Keratinocyte (primary cell): ENCODE data around the gene INSIG1. TPM values are rescaled to one million over a fixed set of nuclear protein-coding genes. Genes with fewer than 3 reads are reported as not detected.

Experiments
- DNase-seq: peaks from one replicate; pipeline ENCODE4 v3.0.0-alpha.2; 2011; ENCODE audit warnings: low read depth, missing footprints, low spot score
- FAIRE-seq: peaks from 2 replicates; lab custom pipeline; 2011; peaks lifted over from hg19 to GRCh38; lab: Jason Lieb, UNC
- H2AFZ ChIP-seq: 2 replicates; pipeline ENCODE4 v1.6.0; 2012; ENCODE audit warnings: low read length, control low read depth, inconsistent platforms; ENCODE audit not compliant: control insufficient read depth
- H3K27ac ChIP-seq: 2 replicates; pipeline ENCODE4 v1.5.1; 2011; ENCODE audit warnings: low read length; ENCODE audit not compliant: control insufficient read depth, insufficient read depth
- H3K27me3 ChIP-seq: 3 replicates; pipeline ENCODE4 v1.6.0; 2011; ENCODE audit warnings: low read length; ENCODE audit not compliant: control insufficient read depth, insufficient read depth; ENCODE audit errors: extremely low read depth
- H3K36me3 ChIP-seq, 2 experiments: 2 replicates in 1 of 2; 3 replicates in 1 of 2; pipeline ENCODE4 v1.5.1; 2011; ENCODE audit warnings: low read length in 2 of 2, mild to moderate bottlenecking in 1 of 2; ENCODE audit not compliant: control insufficient read depth in 2 of 2, insufficient read depth in 2 of 2; ENCODE audit errors: extremely low read depth in 1 of 2
- H3K4me1 ChIP-seq: 3 replicates; pipeline ENCODE4 v1.5.1; 2011; ENCODE audit warnings: low read length; ENCODE audit not compliant: control insufficient read depth, insufficient read depth; ENCODE audit errors: extremely low read depth
- H3K4me2 ChIP-seq: 3 replicates; pipeline ENCODE4 v1.6.0; 2011; ENCODE audit warnings: low read depth, low read length; ENCODE audit not compliant: control insufficient read depth, insufficient read depth; ENCODE audit errors: extremely low read depth
- H3K4me3 ChIP-seq, 3 experiments: fragments of 200-600 bp in 1 of 3; sonication (generic) in 1 of 3; 2 replicates in 2 of 3; 3 replicates in 1 of 3; pipeline ENCODE4 v1.5.1; 2011 to 2016; ENCODE audit warnings: low read length in 3 of 3, mild to moderate bottlenecking in 3 of 3, control low read depth in 2 of 3, inconsistent platforms in 1 of 3, low read depth in 1 of 3, mixed read lengths in 1 of 3, mixed run types in 1 of 3, moderate library complexity in 1 of 3; ENCODE audit not compliant: control insufficient read depth in 2 of 3, insufficient read depth in 2 of 3; ENCODE audit errors: extremely low read depth in 1 of 3
- H3K79me2 ChIP-seq: 2 replicates; pipeline ENCODE4 v1.6.0; 2012; ENCODE audit warnings: low read length; ENCODE audit not compliant: control insufficient read depth, insufficient read depth
- H3K9ac ChIP-seq: 3 replicates; pipeline ENCODE4 v1.6.0; 2011; ENCODE audit warnings: low read length; ENCODE audit not compliant: control insufficient read depth, insufficient read depth; ENCODE audit errors: extremely low read depth
- H3K9me1 ChIP-seq: 3 replicates; pipeline ENCODE4 v1.6.0; 2011; ENCODE audit warnings: low read length; ENCODE audit not compliant: control insufficient read depth, insufficient read depth; ENCODE audit errors: extremely low read depth
- H3K9me3 ChIP-seq: 2 replicates; pipeline ENCODE4 v1.5.1; 2012; ENCODE audit warnings: low read depth, low read length; ENCODE audit not compliant: control insufficient read depth
- H4K20me1 ChIP-seq: 3 replicates; pipeline ENCODE4 v1.6.0; 2011; ENCODE audit warnings: low read length; ENCODE audit not compliant: control insufficient read depth, insufficient read depth; ENCODE audit errors: extremely low read depth
- EZH2 ChIP-seq: IDR thresholded peaks from one replicate; pipeline ENCODE4 v1.6.1; 2012; ENCODE audit warnings: inconsistent platforms, mild to moderate bottlenecking, low read length, moderate library complexity
- dilution Hi-C: fragments of 300-500 bp; cut with MboI; formaldehyde crosslinking; loops from one replicate; pipeline ENCODE4 v1.7.0; 2020; ENCODE audit warnings: low sequenced_read_pairs; ENCODE audit not compliant: extremely low pct_ligation_motif_present
- polyA plus RNA-seq, 5 experiments: library from polyadenylated mRNA; depleted of rRNA in 3 of 5; stranded (reverse) in 3 of 5; stranded (forward) in 1 of 5; unstranded in 1 of 5; fragments of >200 nt; gene quantifications; 1 replicate in 1 of 5; 2 replicates in 3 of 5; 3 replicates in 1 of 5; pipeline versions ENCODE4 v1.2.1 to v1.2.3, GENCODE V29; 2011 to 2012; ENCODE audit warnings: missing spikeins in 2 of 5, low read depth in 1 of 5, low replicate concordance in 1 of 5
- TF ChIP-seq, protein P1 (sequence below), 3 experiments: IDR thresholded peaks in 1 of 3; conservative IDR thresholded peaks in 1 of 3; optimal IDR thresholded peaks in 1 of 3; 2 replicates in 2 of 3; 3 replicates in 1 of 3; pipeline versions ENCODE3 to v1.5.1; 2011; ENCODE audit warnings: low read length in 3 of 3, mild to moderate bottlenecking in 3 of 3, moderate library complexity in 2 of 3, control low read depth in 1 of 3, inconsistent platforms in 1 of 3; ENCODE audit not compliant: insufficient read depth in 2 of 3; ENCODE audit errors: extremely low read depth in 1 of 3

INSIG1 gene
- polyA plus RNA-seq, 1 donor (not counting 4 experiments of a cell fraction or from before 2014, with no cell fraction given), result 104 TPM

DNA sequence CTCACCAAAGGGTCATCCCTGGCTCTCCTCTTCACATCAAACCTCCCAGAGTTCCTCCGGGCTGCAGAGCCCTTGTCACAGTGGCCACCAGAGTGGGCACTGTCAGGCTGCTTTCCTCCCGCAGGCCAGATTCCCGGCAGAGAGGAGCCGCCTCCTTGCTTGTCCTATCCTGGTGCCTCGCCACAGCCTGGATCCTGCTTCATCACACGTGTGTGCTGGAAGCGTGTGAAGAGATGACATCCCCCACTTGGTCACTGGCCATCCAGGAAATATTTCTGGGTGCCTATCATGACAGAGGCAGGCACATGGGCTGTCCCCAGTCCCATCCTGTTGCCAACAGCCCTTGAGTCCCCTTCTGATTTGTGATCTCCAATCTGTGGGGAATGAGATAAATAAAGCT, 15.0 kb downstream of the INSIG1 start:
- Histone ChIP-seq H3K9me3 (no peaks in the 10 kb centered on the region), H3K27me3 (no peaks in the 10 kb centered on the region), H3K27ac (no peak overlapping the region), H3K79me2 (no peaks in the 10 kb centered on the region), H3K9me1 (no peaks in the 10 kb centered on the region), H3K4me3 (no peak overlapping the region), H3K4me2 (no peak overlapping the region), H2AFZ (no peak overlapping the region), H3K9ac (no peak overlapping the region), H3K36me3 (peaks cover 9 to 20% of the 10 kb centered on the region in 2 experiments), H3K4me1 (peaks cover 4% of the 10 kb centered on the region), H4K20me1 (no peaks in the 10 kb centered on the region)
- TF ChIP-seq EZH2, result no peak
- TF ChIP-seq, protein P1, sequence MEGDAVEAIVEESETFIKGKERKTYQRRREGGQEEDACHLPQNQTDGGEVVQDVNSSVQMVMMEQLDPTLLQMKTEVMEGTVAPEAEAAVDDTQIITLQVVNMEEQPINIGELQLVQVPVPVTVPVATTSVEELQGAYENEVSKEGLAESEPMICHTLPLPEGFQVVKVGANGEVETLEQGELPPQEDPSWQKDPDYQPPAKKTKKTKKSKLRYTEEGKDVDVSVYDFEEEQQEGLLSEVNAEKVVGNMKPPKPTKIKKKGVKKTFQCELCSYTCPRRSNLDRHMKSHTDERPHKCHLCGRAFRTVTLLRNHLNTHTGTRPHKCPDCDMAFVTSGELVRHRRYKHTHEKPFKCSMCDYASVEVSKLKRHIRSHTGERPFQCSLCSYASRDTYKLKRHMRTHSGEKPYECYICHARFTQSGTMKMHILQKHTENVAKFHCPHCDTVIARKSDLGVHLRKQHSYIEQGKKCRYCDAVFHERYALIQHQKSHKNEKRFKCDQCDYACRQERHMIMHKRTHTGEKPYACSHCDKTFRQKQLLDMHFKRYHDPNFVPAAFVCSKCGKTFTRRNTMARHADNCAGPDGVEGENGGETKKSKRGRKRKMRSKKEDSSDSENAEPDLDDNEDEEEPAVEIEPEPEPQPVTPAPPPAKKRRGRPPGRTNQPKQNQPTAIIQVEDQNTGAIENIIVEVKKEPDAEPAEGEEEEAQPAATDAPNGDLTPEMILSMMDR (optimal IDR thresholded peaks at IDR 0.05 in 1 of 3, IDR thresholded peaks at IDR 0.05 in 1 of 3, conservative IDR thresholded peaks at IDR 0.05 in 1 of 3; ENCODE audit: extremely low read depth in 1 of 3, insufficient read depth in 2 of 3, low read length in 3 of 3), result no peak
- no peak for DNase-seq
- dilution Hi-C loops, result no loop called here
- no peak for FAIRE-seq

DNA sequence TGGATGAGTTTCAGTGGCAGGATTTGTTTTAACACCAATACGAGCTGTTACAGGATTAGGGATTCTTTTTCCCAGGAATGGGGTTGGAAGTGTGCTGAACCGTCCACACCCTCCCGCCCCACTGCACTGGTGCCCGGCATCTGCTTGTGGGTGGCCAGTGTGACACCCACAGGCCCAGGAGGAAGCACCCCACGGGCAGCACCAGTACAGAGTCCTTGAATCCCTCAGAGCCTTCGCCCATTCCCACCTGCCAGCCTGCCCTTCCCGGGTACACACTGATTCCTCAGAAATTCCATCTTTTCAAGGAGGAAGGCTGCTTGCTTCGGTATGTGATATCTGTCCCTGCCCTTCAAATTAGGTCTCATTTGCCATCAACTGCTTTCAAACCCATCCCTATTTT, 15.4 kb downstream of the INSIG1 start:
- H2AFZ ChIP-seq, result no peak overlapping the region
- H3K9ac ChIP-seq, result no peak overlapping the region
- H3K4me2 ChIP-seq, result no peak overlapping the region
- H3K79me2 ChIP-seq, result no peaks in the 10 kb centered on the region
- peaks cover 8 to 16% of the 10 kb centered on the region in 2 experiments for H3K36me3 ChIP-seq
- H3K27ac ChIP-seq, result no peak overlapping the region
- TF ChIP-seq, protein P1 (optimal IDR thresholded peaks at IDR 0.05 in 1 of 3, IDR thresholded peaks at IDR 0.05 in 1 of 3, conservative IDR thresholded peaks at IDR 0.05 in 1 of 3; ENCODE audit: extremely low read depth in 1 of 3, insufficient read depth in 2 of 3, low read length in 3 of 3), result no peak
- TF ChIP-seq EZH2, result no peak
- no peaks in the 10 kb centered on the region for H3K27me3 ChIP-seq
- no peaks in the 10 kb centered on the region for H3K9me3 ChIP-seq
- no peak overlapping the region for H3K4me3 ChIP-seq
- no peaks in the 10 kb centered on the region for H4K20me1 ChIP-seq
- DNase-seq (no peak), FAIRE-seq (no peak)
- no peaks in the 10 kb centered on the region for H3K9me1 ChIP-seq
- dilution Hi-C loops, result no loop called here
- H3K4me1 ChIP-seq, result no peaks in the 10 kb centered on the region
